Stimulated activated CD8-positive, alpha-beta memory T cell treated with anti-CD3 and anti-CD28 coated beads, Interleukin-7, amount 100 ng/mL, for 48 hours (primary cell): ENCODE data around the gene FAM107B.
A peak's percentile ranks its signal among the peaks of the same experiment; 100 is the strongest.

Experiments used
- DNase-seq, 2 donors: peaks; one replicate each; pipeline ENCODE4 v3.0.0-alpha.2; 2020; ENCODE audit warnings: low read depth in 1 of 2; ENCODE audit errors: extremely low read depth in 1 of 2

The FAM107B gene

GRCh38 chr10:14563359-14563940, 211.2 kb downstream of the FAM107B start:
- no peak for DNase-seq

GRCh38 chr10:14563076-14563336, 211.7 kb downstream of the FAM107B start:
- DNase-seq, result no peak

- DNase-seq, result no peak
These were observed 212.2 kb downstream of the FAM107B start for GRCh38 chr10:14562218-14563075.

GRCh38 chr10:14560791-14561765, 213.6 kb downstream of the FAM107B start:
- DNase-seq, result no peak

GRCh38 chr10:14560274-14560673, 214.4 kb downstream of the FAM107B start:
- peak in 1 of 2 donors; percentile 75 for DNase-seq

- no peak for DNase-seq
These were observed 216.7 kb downstream of the FAM107B start for GRCh38 chr10:14558025-14558424.

GRCh38 chr10:14557567-14557966, 217.1 kb downstream of the FAM107B start:
- DNase-seq, result no peak

GRCh38 chr10:14556285-14556956, 218.3 kb downstream of the FAM107B start:
- no peak for DNase-seq

- DNase-seq, result no peak
These were observed 218.9 kb downstream of the FAM107B start for GRCh38 chr10:14555807-14556206.

- DNase-seq, result no peak
These were observed 220.0 kb downstream of the FAM107B start for GRCh38 chr10:14554491-14555205.

- no peak for DNase-seq
These were observed 220.6 kb downstream of the FAM107B start for GRCh38 chr10:14554091-14554490.

- DNase-seq, result no peak
These were observed 221.2 kb downstream of the FAM107B start for GRCh38 chr10:14553448-14553847.

- no peak for DNase-seq
These were observed 222.7 kb downstream of the FAM107B start for GRCh38 chr10:14552015-14552414.

- DNase-seq, result no peak
These were observed 224.2 kb downstream of the FAM107B start for GRCh38 chr10:14550471-14550981.

- no peak for DNase-seq
These were observed 225.2 kb downstream of the FAM107B start for GRCh38 chr10:14549496-14549895.

- DNase-seq, result no peak
These were observed 225.7 kb downstream of the FAM107B start for GRCh38 chr10:14548970-14549369.

GRCh38 chr10:14548474-14548873, 226.2 kb downstream of the FAM107B start:
- DNase-seq, result no peak

GRCh38 chr10:14547816-14548215, 226.9 kb downstream of the FAM107B start:
- no peak for DNase-seq

- DNase-seq, result no peak
These were observed 228.9 kb downstream of the FAM107B start for GRCh38 chr10:14545827-14546226.

- no peak for DNase-seq
These were observed 230.8 kb downstream of the FAM107B start for GRCh38 chr10:14543904-14544210.
